Measurements from ENCODE around the gene GALNT16. TPM values are rescaled to one million over a fixed set of nuclear protein-coding genes. Genes with fewer than 3 reads are reported as not detected.

GALNT16 gene
- total and polyA plus RNA-seq, 2 donors (not counting 3 experiments of a cell fraction or from before 2014, with no cell fraction given), result 0.39 to 0.49 TPM

DNA sequence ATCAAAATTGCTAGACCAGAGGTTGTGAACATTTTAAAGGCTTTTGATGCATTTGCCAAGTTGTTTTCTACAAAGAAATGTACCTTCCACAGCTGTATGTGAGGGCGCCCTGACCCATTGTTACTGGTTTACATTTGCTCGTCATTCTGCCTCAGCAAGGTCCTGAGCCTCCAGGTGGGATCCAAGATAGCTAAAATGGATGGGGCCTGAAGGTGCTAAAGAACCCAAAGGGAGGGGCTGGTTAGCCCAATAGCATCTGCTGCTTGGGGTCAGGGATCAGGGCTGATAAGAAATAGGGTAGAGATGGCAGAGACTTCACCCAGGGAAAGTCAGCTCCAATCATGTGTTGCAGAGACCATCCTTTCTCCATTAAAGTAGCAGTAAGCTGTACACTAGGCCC, 43.1 kb downstream of the GALNT16 start:
- Histone ChIP-seq H3K27ac (ENCODE audit: insufficient read depth, low read depth, low read length) (no peak overlapping the region), H3K36me3 (ENCODE audit: control insufficient read depth in 2 of 2, extremely low read depth in 1 of 2, insufficient read depth in 2 of 2, low read length in 2 of 2) (no peaks in the 10 kb centered on the region), H4K20me1 (replicated peaks; ENCODE audit: control insufficient read depth, extremely low read depth, insufficient read depth, low read length) (no peaks in the 10 kb centered on the region), H3K27me3 (ENCODE audit: control insufficient read depth in 2 of 2, insufficient read depth in 2 of 2, low read length in 2 of 2) (peaks cover 32 to 42% of the 10 kb centered on the region in 2 experiments), H3K9me1 (replicated peaks; ENCODE audit: control insufficient read depth, extremely low read depth, insufficient read depth, low read length) (no peaks in the 10 kb centered on the region), H3K9ac (replicated peaks; ENCODE audit: extremely low read depth, insufficient read depth, low read length) (no peak overlapping the region), H3K4me3 (replicated peaks in 1 of 3; ENCODE audit: insufficient read depth in 1 of 3, low read depth in 1 of 3, low read length in 3 of 3) (no peak overlapping the region), H3K9me3 (replicated peaks; ENCODE audit: control insufficient read depth, insufficient read depth, low read length) (no peaks in the 10 kb centered on the region), H3K79me2 (ENCODE audit: control insufficient read depth, insufficient read depth, low read length) (no peaks in the 10 kb centered on the region), H2AFZ (ENCODE audit: low read depth, low read length) (no peak overlapping the region), H3K4me1 (ENCODE audit: control insufficient read depth, extremely low read depth, insufficient read depth, low read length) (no peaks in the 10 kb centered on the region), H3K4me2 (ENCODE audit: insufficient read depth, low read length) (no peak overlapping the region)
- DNase-seq (ENCODE audit: low read depth, low spot score), result no peak
- CTCF ChIA-PET, result no interaction called here
- BruUV-seq (replicated peaks), result no TSS peak
- no peak for FAIRE-seq
- dilution Hi-C loops (cut with MboI; ENCODE audit: extremely low pct_ligation_motif_present, low sequenced_read_pairs) (no loop called here), intact Hi-C loops (cut with micrococcal nuclease) (no loop called here)
- TF ChIP-seq GATA2 (IDR thresholded peaks at IDR 0.05; ENCODE audit: insufficient read depth, insufficient read length, low read depth, low read length), result no peak
- TF ChIP-seq POLR2AphosphoS5 (IDR thresholded peaks at IDR 0.05; ENCODE audit: insufficient read depth, low read depth, low read length), result no peak
- TF ChIP-seq FOS (IDR thresholded peaks at IDR 0.05; ENCODE audit: borderline replicate concordance, insufficient read depth, low read length), result no peak
- TF ChIP-seq EZH2 (IDR thresholded peaks at IDR 0.05; ENCODE audit: borderline replicate concordance, low read depth, low read length, severe bottlenecking), result no peak
- TF ChIP-seq POLR2A (IDR thresholded peaks at IDR 0.05; ENCODE audit: low read depth, low read length), result no peak
- TF ChIP-seq, protein P1, sequence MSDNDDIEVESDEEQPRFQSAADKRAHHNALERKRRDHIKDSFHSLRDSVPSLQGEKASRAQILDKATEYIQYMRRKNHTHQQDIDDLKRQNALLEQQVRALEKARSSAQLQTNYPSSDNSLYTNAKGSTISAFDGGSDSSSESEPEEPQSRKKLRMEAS (IDR thresholded peaks at IDR 0.05; ENCODE audit: insufficient read depth, insufficient read length), result no peak
- no peak for TF ChIP-seq MYC (IDR thresholded peaks at IDR 0.05; ENCODE audit: low read depth, low read length)
- TF ChIP-seq, protein P2, sequence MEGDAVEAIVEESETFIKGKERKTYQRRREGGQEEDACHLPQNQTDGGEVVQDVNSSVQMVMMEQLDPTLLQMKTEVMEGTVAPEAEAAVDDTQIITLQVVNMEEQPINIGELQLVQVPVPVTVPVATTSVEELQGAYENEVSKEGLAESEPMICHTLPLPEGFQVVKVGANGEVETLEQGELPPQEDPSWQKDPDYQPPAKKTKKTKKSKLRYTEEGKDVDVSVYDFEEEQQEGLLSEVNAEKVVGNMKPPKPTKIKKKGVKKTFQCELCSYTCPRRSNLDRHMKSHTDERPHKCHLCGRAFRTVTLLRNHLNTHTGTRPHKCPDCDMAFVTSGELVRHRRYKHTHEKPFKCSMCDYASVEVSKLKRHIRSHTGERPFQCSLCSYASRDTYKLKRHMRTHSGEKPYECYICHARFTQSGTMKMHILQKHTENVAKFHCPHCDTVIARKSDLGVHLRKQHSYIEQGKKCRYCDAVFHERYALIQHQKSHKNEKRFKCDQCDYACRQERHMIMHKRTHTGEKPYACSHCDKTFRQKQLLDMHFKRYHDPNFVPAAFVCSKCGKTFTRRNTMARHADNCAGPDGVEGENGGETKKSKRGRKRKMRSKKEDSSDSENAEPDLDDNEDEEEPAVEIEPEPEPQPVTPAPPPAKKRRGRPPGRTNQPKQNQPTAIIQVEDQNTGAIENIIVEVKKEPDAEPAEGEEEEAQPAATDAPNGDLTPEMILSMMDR (IDR thresholded peaks at IDR 0.05; ENCODE audit: extremely low read depth in 1 of 2, insufficient read depth in 1 of 2, low read depth in 1 of 2, low read length in 2 of 2), result no peak
- POLR2A ChIA-PET, result no interaction called here

All from endothelial cell of umbilical vein (primary cell).